Measurements from ENCODE around the gene ATP2C1.
"Not testable (repeated sequence)": the region's sequence is repeated elsewhere in the genome, so short reads cannot be mapped to it uniquely, and the experiment has no call there.

The ATP2C1 gene

DNA sequence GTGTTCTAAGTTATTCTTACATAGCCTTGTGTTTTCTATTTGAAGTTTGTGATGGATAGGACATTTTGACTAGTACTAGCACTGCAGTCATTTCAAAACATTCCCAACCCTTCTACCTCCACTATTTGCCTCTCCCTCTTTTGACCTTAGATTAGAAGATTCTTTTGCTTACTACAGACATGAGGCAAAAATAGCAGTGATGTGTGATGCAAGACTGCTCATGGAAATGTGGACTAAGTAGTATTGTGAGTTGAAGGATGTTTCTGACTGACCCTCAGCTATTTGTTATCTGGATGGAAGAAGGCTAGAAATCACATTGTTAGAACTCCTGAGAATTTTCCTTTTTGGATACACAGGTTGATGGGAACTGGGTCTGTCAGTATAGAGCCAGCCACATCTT is 45.9 kb downstream of the ATP2C1 start:
- no peak for DNase-seq

DNA sequence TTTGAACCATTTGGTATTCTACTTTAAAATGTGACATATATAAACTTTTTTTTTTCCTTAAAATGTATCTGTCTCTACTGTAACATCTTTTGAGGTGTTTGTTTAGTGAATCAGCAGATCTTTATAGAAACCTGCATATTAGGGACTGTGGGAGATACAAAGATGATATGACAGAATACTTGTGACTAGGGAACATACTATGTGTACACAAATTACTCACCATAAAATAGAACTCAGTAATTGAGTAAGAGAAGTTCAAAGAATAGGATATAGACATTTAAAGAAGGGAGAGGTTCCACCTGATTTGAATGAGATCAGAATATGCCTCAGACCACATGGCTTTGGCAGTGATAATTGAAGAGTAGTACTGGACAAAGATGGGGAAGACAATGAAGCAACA is 47.9 kb downstream of the ATP2C1 start:
- peak; percentile 3 for DNase-seq

GRCh38 chr3:130946882-130947281 is 53.0 kb downstream of the ATP2C1 start:
- peak; percentile 57 for DNase-seq

DNA sequence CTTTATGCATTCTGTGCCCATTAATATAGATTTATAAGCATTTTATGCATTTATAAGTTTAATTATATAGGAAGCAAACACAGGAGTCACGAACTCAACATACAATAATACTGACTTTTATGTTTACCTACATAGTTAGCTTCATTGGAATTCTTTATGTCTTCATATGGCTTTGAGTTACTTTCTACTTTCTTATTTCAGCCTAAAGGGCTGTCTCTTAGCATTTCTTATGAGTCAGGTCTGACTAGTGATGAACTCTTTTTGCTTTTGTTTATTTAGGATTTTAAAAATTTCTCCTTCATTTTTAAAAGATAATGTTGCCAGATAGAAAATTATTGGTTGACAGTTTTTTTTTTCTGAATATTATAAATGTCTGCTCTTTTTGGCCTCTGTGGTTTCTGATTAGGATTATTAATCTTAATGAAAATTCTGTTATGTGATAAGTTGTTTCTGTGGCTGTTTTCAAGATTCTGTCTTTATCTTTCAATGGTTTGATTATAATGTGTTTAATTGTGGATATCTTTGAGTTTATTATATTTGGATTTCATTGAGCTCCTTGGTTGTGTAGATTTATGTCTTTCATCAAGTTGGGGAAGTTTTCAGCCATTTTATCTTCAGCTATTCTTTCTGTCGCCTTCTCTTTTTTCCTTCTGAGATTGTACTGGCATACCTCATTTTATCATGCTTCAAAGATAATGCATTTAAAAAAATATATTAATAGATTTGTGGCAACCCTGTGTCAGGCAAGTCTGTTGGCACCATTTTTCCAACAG is 54.3 kb downstream of the ATP2C1 start:
- no peak for DNase-seq

- DNase-seq: peak; percentile 65
Observed at GRCh38 chr3:130948929-130949328, 55.0 kb downstream of the ATP2C1 start.

DNA sequence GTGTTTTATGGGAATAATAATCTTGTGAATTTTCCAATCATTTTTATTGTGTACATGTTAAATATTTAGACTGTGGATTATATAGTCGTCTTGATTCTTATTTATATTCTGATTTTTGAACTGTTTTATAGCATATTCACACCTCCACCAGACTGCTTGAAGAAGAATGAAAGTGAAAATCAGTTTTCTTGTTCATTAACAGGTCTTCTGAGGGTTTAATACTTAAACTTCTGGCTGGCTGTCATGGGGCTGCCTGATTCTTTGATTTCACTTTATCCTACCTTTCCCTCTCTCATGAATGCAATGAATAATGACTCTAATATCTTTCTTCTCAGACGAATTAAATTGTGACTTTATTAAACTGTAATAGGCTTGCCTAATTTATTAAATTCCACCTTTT is 56.2 kb downstream of the ATP2C1 start:
- DNase-seq: no peak

GRCh38 chr3:130950641-130951040 is 56.8 kb downstream of the ATP2C1 start:
- DNase-seq: no peak

DNA sequence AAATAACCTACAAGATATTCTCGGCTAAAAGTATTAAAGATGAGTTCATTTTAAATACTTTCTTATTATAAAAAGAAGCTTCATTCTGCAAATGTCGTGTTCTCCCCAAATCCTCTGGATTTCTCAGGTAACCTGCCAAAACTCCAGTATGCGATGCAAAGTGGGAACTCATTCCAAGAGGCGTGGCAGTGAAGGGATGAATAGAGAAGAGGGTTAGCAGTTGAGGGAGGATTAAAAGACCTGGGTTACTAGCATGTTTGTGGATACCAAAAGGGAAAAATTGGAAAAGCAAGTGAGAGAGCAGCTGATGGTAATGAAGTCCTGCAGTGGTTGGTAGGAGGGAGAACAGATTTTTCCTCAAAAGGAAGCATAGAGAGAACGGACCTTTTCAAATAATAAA is 61.6 kb downstream of the ATP2C1 start:
- DNase-seq: no peak

- no peak for DNase-seq
Observed at GRCh38 chr3:130956281-130956680, 62.4 kb downstream of the ATP2C1 start.

DNA sequence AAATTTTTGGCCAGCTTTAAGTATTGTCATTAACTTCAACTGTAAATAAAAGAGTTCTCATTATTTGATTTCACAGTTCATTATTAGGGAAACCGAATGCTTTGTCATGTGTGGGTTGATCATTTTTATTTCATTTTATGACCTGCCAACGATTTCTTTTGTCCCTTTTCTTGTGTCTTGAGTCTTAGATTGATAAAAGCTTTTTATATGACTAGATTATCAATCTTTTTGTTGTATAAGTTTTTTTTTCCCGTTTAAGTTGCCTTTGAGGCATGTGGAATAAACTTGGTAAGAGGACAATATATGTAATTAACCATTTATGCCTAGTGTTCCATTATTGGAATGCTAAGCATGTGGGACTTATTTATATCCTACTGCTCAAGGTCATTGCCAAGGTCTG is 62.8 kb downstream of the ATP2C1 start:
- no peak for DNase-seq

DNA sequence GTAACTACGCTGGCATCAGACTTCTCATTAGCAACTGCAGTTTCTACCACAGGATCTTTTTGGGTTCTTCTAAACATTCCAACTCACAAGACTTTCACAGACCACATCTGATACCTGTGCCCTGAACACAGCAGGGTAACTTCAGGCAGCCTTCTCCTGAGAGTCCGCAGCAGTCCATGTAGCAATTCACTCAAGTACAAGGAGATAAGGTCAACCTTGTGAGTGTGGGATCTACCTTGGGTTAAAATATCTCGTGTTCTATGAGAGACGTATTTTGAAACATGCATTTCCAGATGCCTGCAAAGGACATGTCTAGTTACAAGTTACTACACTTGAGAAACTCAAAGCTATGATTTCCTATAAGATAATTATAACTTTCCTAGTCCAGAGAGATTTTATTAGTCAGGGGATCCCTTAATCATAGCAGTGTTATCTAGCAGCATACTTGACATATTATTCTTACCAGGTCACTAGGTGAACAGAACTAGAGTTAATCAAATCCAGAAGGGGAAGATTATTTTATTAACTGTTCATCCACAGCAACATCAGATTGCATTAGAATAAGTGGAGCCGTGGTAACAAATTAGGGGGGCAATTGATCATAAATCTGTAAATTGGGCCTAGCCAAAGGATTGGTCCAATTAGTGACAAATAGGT is 66.4 kb downstream of the ATP2C1 start:
- DNase-seq: no peak

GRCh38 chr3:130961458-130961857 is 67.6 kb downstream of the ATP2C1 start:
- DNase-seq: no peak

DNA sequence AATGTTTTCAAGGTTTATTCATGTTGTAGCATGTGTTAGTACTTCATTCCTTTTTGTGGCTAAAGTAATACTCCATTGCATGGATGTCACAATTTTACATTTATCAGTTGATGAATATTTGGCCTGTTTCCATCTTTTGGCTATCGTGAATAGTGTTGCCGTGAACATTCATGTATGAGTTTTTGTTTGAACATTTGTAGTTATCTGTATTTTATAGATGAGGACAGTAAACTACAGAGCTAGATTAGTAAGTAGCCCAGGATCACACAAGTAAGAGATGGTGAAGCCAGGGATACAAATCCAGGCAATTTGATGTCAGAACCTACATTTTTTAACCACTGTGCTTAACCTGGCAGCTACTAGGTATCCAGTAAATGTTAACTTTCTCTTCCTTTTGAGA is 69.6 kb downstream of the ATP2C1 start:
- no peak for DNase-seq

GRCh38 chr3:130963878-130964277 is 70.0 kb downstream of the ATP2C1 start:
- DNase-seq: no peak

DNA sequence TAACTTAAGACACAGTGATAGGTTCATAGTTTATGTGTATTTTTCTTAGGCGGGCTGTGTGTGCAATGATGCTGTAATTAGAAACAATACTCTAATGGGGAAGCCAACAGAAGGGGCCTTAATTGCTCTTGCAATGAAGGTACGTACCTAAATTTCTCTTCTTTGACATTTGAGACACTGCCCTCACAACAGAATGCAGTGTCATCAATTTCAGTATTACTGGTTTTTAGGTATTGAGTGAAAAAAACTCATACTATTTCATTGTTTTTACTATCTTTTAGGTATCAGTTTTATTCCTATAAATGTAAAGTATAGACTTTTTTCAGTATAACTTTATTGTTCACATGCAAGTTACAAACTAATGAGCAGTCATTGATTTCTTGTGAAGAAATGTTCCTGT is 73.4 kb downstream of the ATP2C1 start:
- no peak for DNase-seq

- no peak for DNase-seq
Observed at GRCh38 chr3:130968221-130968620, 74.3 kb downstream of the ATP2C1 start.

DNA sequence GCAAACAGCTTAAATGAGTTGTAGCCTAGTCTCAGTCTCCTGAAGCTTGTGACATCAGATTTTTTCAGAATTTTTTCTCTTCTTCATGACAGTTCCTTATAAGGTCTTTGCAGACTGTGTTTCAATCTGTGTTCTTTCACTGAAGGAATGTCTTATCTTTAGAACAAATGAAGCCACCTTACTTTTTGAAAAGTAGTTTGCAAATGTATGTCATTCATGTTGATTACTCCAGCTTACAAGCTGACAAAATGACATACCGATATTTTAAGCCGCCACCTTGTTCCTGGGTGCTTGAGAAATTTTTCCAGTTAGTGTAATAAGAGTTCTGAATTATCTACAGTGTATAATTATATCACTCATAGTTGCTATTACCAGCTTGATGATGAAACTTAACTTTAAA is 75.7 kb downstream of the ATP2C1 start:
- no peak for DNase-seq

DNA sequence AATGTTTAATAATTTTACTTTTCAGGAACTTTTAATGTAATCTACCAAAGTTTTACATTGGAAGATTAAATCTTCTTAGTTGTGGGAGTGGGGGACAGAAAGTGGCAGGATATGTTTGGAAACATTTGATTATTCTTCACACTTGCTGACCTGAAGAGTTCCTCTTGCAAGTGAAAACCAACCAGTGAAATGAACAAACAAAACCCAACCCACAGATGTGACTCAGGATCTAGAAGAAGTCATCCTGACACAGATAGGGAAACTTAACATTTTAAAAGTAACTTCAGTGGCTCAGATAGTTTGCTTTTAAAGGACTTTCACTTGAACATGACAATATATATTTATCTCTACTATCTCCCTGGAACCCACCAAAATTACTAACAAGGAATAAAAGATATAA is 77.3 kb downstream of the ATP2C1 start:
- peak; percentile 28 for DNase-seq

- not testable (repeated sequence) for DNase-seq
Observed at GRCh38 chr3:130972592-130972991, 78.7 kb downstream of the ATP2C1 start.

- no peak for DNase-seq
Observed at GRCh38 chr3:130973406-130973805, 79.5 kb downstream of the ATP2C1 start.

GRCh38 chr3:130974201-130974600 is 80.3 kb downstream of the ATP2C1 start:
- DNase-seq: no peak

- DNase-seq: no peak
Observed at GRCh38 chr3:130975251-130975650, 81.4 kb downstream of the ATP2C1 start.

GRCh38 chr3:130976706-130977105 is 82.8 kb downstream of the ATP2C1 start:
- no peak for DNase-seq

- no peak for DNase-seq
Observed at GRCh38 chr3:130979117-130979516, 85.2 kb downstream of the ATP2C1 start.

DNA sequence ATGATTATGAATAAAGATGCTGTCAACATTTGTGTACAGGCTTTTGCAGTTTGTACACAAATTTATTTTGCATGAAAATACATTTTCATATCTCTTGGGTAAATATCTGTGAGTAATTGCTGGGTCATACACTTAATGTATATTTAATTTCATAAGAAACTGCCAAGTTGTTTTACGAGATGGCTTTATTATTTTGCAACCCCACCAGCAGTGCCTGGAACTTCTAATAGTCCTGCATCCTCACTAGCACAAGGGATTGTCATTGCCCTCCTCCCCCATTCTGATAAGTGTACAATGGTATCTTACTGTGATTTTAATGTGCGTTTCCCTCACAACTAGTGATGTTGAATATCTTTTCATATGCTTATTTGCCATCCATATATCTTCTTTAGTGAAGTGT is 87.6 kb downstream of the ATP2C1 start:
- DNase-seq: no peak

All from activated CD4-positive, alpha-beta T cell treated with anti-CD3 and anti-CD28 coated beads, Interleukin-10, Interleukin-2, amounts not matched to agents 100 ng/mL and 50 ng/mL, durations not matched to agents 16 hours and 8 hours (primary cell).